Stimulated activated CD8-positive, alpha-beta memory T cell treated with anti-CD3 and anti-CD28 coated beads, Interleukin-12 subunit alpha, Interleukin-12 subunit beta, amount 100 ng/mL, for 24 hours (primary cell): ENCODE data around the gene DGCR2.

Experiments used
- DNase-seq: peaks from one replicate; pipeline ENCODE4 v3.0.0-alpha.2; 2020; ENCODE audit errors: extremely low read depth

Gene DGCR2

DNA sequence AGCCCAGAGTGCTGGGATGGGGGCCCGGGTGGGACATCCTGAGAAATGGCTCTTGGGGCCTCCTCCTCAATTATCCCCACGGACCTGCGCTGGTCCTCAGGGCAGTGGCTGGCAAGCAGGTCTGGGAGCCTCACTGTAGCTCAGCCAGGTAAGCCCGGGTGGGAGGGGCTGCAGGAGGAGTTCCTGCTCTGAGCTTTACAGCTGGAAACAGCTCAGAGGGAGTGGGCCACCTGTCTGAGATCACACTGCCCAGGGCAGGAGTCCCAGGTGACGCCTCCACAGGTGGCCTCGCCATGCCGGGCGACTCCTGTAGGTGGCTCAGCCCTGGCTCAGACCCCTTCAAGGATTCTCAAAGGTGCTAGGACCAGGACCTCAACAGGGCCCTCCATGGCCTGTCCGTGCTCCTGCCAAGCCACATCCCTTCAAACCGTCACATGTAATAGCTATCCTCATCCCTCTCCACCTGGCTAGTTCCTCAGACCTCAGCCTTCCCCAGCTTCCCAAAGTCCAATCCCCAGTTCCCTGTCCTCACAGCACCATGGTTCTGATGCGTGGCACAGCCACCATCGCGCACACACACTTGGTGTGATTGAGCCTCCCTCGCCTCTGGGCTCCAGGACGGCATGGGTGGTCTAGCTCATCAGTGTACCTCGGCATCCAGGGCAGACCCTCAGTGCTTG lies 5.3 kb upstream of the DGCR2 start:
- DNase-seq = no peak

DNA sequence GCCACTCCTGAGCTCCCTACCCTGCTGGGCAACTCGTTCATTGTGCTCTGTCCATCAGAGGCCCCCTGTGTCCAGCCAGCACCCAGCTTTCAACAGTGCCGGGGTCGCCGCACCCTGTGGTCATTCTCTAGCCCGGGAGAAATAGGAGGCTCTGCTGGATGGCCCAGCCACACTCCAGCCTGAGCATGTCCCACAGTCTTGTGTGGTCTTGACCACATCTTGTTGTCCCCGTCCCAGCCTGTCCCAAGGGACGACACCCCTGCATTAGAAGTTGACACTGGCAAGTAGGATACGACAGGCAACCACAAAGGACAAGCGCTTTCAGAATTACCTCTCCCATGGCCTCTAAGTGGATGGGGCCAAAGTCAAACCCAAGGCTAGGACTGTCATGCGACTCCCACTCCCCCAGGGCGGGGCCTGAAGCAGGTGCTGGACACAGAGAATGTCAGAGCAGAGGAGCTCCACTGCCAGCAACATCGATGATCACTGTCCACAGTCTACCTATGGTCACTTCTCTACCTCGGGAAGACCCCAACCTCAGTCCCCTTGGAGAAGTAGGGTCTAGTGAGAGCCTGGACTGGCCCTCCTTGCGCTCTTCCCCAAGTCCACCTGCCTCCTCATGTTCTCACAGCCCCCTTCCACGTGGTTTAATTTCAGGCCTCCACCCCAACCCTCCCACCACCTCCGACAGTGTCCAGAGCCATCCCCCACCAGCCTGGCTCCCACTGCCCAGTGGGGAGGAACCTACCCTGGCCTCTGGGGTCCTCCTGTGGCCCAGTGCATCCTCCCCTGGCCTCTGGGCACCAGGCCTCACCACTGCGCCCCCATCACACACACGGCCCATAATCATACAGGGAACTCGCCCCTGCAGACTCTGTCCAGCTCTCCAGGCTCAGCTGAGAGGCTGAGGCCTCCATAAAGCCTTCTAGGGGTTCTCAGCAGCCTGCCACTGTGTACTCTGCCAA lies 4.4 kb upstream of the DGCR2 start:
- no peak for DNase-seq

DNA sequence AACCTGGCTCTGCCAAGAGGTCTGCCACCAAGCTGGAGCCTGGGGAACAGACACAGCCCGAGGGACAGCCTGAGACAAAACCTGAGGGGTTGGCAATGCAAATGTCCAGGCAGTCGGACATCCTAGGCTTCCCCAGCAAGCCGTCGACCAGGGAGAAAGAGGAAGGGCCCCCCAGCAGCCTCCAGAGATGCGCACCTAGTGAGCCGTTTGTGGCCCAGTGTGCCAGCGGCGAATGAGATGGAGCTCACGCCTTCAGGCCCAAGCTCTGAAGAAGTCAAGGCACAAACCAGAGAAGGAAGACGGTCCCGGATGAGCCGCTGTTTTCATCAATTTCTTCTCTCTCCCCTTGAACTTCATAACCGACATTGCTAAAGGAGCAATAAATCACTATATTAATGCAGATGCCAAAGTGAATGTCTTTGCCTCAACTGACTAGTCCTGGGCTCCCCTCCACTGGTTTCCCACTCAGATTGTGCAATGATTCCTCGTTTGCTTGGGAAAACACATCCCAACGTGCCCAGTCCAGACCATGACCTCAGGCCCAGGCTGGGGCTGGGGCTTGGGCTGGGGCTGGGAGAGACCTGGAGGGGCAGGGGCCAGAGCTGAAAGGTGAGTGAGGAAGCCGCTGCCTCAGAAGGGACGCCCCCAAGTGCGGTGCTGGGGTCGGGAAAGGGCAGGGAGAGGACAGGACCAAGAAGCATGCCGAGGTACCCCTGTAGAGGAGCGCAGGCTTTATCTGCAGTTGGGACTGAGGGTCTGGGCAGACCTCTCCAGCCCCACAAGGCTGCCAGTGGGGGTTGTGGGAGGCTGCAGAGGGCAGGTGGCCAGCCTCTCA lies 3.5 kb upstream of the DGCR2 start:
- no peak for DNase-seq

DNA sequence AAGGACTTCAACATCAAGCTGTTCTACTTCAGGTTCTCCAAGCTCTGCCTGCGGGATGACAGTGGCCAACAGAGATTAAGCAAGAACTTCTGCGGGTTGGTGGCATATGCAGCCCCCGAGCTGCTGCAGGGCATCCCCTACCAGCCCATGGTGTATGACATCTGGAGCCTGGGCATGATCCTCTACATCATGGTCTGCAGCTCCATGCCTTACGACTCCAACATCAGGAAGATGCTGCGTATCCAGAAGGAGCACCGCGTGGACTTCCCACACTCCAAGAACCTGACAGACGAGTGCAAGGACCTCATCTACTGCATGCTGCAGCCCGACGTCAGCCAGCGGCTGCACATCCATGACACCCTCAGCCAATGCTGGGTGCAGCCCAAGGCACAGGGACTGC lies 2.8 kb upstream of the DGCR2 start:
- no peak for DNase-seq

DNA sequence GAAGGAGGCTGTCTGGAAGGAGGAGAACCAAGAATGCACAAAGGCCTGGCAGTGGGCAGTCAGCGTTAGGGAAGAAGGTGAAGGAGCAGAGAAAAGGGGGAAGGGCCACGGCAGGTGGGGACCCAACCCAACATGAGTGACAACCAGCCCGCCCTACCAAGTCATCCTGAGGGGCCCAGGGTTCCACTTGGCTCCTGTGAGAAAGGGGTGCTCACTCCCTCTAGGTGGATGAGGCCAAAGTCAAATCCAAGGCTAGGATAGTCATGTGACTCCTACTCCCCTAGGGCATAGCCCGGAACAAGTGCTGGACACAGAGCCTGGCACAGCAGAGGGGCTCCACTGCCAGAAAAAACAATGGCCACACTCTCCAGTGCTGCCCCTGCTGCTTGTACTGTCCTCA lies 2.2 kb upstream of the DGCR2 start:
- DNase-seq = no peak

DNA sequence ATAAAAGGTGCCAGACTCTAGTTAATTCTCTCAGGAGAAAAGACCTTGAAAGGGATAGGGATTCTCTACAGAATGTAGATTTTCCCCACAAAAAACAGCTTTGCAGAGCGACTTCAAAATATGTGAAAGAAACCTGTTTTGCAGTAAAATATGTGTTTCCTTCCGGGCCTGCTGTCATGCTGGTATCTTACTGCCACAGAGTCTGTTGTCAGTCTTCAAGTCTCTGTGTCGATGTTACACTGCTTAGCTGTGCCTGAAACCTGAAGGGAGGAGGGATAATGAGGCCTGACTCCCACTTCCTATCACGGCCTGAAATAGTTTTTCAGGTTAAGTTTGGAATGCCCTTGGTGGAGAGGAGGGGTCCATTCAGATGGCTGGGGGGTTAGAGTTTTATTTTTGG lies 1.7 kb upstream of the DGCR2 start:
- no peak for DNase-seq

DNA sequence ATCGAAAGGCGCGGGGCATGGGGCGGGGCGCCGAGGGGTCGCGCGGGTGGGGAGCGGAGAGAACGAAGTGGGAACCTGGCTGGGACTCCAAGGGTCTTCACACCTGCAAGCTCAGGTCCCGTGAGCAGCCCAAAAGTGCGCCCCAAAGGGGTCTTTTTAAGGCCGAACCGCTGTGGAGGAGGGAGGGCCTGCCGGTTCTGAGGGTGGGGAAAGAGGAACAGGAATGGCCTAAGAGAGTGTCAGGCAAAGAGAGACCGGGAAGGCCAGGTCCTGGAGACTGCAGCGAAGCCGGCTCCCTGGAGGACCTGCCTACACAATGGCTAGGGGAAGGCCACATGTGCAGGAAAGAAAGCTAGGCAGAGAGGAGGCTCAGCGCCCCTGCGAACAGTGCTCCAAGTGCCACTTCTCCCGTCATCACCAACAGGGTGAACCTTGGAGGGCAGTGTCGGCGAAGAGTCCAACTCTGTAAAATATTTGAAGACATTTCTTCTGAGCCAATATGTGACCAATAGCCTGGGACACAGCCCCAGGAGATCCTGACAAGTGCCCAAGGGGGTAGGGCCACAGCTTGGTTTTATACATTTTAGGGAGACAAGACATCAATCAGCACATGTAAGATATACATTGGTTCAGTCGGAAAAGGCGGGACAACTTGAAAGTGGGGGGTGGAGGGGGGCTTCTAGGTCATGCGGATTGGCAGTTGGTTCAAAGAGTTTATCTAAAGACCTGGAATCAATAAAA lies 710 bp upstream of the DGCR2 start:
- no peak for DNase-seq

DNA sequence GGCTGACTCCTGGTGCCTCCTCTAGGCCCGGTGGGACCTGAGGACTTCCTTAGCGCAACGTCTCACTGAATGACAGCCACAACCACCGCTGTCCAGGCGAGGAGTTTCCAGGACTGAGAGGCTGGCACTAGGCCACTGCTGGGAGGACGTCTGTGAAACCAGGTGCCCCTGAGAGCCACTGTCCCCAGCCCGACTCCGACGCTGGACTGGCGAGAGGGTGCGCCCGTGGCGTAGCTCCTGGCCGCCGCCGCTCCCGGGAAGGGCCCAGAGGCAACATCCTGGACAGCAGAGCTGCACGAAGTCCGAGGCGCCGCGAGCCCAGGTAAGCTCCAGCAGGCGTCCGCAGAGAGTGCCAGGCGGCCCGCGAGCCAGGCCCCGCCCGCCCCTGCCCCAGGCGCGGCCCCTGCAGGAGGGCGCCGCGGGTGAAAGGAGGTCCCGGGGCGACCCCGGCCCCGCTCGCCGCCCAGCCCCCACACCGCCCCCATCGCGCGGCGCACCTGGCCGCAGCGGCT lies 525 bp downstream of the DGCR2 start:
- DNase-seq = no peak

DNA sequence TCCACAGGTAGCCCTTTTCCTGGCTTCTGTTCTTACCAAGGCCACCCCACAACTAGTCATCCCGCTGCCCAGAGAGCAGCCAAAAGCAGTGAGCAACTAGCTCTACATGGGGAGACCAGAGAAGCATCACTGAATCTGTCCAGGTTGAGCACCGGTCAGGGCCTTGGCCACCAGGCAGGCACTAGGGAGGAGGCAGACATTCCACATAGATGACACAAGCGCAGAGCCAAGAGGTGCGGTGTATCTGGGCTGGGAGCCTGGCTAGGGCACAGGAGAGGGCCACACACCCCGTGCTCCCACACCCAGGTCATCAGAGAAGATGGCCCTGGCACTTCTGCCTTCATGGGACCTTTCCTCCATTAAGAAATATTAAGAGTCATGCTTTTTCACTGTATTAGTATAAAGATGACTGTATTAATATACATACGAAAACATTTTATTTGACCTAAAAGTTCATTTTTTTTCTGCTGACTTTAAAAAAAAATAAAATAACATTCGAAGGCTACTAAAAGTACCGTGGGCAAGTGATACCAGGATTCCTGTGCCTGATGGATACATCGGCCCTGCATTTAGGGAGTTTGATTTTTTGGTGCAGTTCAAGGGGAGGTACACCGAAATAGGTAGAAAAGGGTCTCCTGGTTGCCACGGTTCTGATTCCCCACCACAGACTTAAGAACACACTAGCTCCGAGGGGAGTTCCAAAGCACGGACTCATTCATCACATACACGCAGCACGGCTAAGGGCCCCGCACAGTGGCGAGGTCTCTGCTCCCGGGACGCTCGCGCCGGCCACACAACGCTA lies 1.2 kb downstream of the DGCR2 start:
- DNase-seq = no peak

DNA sequence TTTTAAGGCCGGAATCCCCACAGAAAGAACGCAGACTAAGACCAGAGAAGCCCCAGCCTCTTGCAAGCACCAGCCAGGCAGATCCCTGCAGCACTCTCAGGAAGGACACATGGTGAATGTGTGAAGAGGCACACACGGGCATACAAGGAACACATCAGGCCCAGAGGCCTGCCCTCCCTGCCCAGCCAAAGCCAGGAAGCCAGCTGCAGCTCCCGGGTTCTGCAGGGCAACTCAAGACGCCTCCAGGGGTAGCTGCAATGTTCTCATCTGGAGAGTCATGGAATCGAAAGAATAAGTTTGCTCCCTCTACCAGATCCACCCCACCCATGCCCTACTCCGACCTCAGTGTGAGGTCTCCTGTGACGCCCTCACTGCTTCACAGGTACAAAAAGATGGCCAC lies 2.3 kb downstream of the DGCR2 start:
- DNase-seq = no peak

DNA sequence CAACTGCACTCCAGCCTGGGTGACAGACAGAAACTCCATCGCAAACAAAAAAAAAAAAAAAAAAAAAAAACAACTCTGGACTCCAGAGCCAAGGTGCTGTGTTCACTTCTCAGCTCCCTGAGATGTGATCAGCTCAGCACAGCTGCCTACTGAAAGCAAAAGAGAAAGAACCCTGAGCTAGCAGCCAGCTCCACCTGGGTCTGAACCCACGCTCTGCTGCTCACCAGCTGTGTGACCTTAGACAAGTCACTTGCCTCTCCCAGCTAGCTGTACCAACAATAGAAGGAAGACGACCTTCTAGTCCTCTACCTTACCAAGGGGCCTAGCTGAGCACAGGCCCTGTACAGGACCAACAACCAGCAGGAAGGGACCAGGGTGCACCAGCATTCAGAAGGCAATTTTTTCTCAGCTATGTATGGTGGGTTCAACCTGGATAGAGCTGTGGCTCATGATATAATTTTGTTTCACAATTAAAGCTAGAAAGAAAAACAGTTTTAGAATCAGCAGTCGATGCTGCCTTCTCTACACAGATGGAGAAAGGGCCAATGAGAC lies 3.8 kb downstream of the DGCR2 start:
- no peak for DNase-seq

DNA sequence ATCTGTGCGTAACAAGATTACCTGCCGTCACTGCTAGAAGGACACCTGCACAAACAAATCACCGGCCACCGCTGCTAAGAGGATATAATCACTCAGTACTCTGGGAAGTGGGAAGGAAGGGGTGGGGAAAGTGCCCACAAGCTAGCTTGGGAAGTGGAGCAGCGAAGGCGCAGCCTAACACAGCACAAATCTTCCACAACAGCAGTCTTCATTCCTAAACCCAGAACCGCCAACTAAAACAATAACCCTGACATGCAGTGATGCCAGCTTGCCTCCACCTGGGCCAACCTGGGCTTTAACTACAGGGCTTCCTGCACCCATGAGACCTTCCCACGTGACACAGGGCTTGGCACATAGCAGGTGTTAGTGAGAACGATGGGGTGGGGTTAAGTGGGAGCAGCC lies 5.1 kb downstream of the DGCR2 start:
- DNase-seq = no peak

DNA sequence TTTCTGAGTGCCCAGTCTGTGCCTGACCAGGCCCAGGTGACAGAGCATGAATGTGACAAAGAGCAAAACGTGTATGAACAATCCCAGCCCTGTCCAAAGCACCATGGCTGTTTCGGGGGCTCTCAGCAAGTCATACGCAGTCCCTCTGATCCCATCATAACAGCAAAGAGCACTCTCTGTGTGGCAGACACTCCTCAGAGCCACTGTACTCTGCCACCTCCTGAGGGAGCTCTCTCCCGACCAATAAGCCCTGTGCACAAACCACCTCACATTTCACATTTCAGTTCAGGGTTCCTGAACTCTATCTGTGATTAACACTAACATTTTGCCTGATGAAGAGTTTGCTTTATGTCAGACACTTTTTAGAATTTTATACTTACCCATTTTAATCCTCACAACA lies 6.6 kb downstream of the DGCR2 start:
- DNase-seq = no peak

DNA sequence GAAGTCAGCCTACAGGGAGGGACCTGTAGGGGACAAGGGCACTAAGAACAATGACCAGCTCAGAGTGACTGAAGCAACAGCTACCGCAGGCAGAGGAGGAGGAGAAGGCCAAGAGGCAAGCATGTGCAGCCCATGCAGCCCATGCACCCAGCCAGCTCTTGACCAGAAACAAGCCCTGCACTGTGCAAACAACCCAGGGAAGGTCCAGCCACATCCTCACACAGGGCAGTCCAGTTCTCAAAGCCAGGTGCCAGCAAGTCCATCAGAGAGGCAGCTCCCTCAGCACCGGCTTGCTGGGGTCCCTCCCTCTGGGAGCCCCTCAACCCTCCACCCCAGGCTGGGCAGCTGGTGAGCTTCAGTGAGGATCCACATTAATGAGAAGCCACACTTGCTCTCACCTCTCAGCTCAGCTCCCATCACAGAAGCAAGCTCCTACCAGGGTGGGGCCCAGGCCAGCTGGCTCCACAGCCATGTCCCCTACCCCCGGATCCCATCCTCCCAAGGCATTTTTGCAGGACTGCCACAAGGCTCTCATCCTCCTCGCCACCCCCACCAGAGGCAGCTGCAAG lies 7.1 kb downstream of the DGCR2 start:
- no peak for DNase-seq

DNA sequence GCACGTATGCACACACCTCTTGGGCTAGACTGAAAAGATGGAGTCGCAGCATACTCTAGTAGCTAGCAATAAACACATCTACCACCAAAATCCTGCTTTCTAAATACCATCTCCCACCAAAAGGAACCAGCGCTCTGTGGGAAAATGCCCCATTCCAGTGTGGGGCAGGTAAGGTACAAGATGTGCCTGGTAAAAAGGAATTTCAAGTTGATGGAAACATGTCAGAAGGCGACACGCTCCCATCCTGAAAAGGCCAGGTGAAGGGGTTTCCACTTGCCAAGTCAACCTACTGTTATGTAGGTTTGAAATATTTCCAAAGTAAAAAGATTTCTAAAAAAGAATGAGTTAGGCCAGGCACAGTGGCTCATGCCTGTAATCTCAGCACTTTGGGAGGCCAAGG lies 8.8 kb downstream of the DGCR2 start:
- DNase-seq = no peak

DNA sequence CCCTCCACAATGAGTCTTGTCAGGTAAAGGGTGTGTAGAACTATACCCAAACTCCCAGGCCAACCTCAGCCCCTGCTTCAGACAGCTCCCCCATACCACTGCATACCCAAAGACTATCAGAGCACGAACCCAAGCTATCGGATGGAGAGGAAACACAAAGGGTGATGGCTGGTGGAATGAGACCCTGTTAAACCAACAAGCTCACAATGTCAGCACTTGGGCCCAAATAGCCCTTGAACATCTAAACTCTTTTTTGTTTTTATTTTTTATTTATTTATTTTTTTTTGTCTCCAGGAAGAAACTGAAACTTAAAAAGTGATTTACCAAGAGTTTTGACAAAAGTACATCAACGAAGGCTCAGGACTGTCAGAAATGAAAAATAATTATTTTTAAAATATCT lies 10.6 kb downstream of the DGCR2 start:
- no peak for DNase-seq

DNA sequence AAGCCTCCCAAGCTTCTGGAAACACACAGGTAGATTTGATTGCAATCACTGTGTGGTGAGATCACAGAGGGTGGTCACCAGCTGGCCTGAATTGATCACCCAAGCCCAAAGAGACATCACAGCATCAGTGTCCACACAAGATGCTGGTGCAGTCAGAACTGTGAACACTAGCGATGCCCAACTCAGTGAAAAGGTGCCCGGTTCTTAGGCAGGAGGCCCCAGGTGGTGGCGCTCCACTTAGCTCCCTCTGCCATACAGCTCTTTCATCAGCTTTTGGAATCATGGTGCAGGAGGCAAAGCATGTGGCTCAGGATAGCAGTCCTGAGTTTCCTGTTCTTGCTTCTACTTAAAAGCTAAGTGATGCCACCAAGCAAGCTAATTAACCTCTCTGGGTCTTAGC lies 11.1 kb downstream of the DGCR2 start:
- no peak for DNase-seq

DNA sequence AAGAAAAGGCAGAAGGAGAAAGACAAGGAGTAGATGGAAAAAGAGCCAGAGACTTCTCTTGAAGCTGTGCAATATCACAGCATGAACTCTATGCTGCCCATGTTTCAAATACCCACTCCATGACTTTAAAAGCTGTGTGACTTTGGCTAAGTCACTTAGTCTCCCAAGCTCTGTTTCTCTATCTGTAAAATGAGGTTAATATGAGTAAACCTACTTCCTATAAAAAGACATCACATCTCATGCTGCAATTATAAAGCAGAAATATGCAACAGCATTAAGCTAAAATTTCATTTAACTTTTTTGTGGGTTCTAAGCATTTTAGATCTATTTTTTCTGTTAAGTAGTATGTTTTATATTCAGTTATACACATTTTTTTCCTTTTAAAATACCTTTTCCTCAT lies 11.6 kb downstream of the DGCR2 start:
- DNase-seq = no peak

DNA sequence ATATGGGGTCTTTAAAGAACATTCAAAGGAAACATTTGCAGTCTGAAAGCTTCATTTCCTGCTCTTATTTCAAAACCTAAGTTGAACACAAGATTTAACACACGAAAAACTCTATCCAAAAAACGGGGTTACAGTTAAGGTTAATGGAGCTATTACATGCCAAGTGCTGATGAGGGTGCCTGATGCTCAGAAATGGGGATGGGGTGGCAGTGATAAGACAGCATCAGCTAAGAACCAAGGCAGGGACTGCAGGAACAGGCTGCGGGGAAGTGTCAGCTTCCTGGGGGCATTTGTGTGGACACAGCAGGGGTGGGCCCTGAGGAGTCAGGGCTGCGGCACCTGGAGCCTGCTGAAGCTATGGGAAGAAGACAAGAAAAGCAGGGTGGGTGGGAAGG lies 12.2 kb downstream of the DGCR2 start:
- DNase-seq = no peak
